Loucy (cell line): ENCODE data around the gene MICALL1.

ENCODE experiments used
- H2AFZ ChIP-seq: fragments of 200-600 bp; sonication (generic); 2 replicates; pipeline ENCODE4 v1.6.0; 2016; ENCODE audit warnings: antibody characterized with exemption, mild to moderate bottlenecking, low read length, moderate library complexity
- H3F3A ChIP-seq: fragments of 200-600 bp; 2 replicates; pipeline ENCODE4 v1.6.0; 2016; ENCODE audit warnings: antibody characterized with exemption, low read depth, mild to moderate bottlenecking
- H3K27me3 ChIP-seq: fragments of 200-600 bp; sonication (generic); 2 replicates; pipeline ENCODE4 v1.6.1; 2014; ENCODE audit warnings: low read length, mild to moderate bottlenecking; ENCODE audit not compliant: insufficient read depth, poor library complexity, severe bottlenecking
- H3K36me3 ChIP-seq: fragments of 200-600 bp; sonication (generic); 2 replicates; pipeline ENCODE4 v1.6.1; 2016; ENCODE audit warnings: low read length; ENCODE audit not compliant: insufficient read depth
- H3K4me1 ChIP-seq: fragments of 200-600 bp; sonication (generic); 2 replicates; pipeline ENCODE4 v1.5.1; 2014; ENCODE audit warnings: low read length, mild to moderate bottlenecking; ENCODE audit not compliant: insufficient read depth, poor library complexity, severe bottlenecking
- H3K4me2 ChIP-seq: fragments of 200-600 bp; sonication (generic); 2 replicates; pipeline ENCODE4 v1.6.0; 2014; ENCODE audit warnings: antibody characterized with exemption, low read length, low read depth, mild to moderate bottlenecking; ENCODE audit not compliant: poor library complexity, severe bottlenecking
- H3K4me3 ChIP-seq: fragments of 200-600 bp; sonication (generic); 2 replicates; pipeline ENCODE4 v1.5.1; 2014; ENCODE audit warnings: low read length, mild to moderate bottlenecking, mixed read lengths; ENCODE audit not compliant: poor library complexity, severe bottlenecking
- H3K79me2 ChIP-seq: fragments of 200-600 bp; sonication (generic); 2 replicates; pipeline ENCODE4 v1.6.1; 2014; ENCODE audit warnings: low read length; ENCODE audit not compliant: insufficient read depth
- H3K9ac ChIP-seq: fragments of 200-600 bp; sonication (generic); 2 replicates; pipeline ENCODE4 v1.6.0; 2014; ENCODE audit warnings: mild to moderate bottlenecking, low read depth, low read length, moderate library complexity; ENCODE audit not compliant: poor library complexity, severe bottlenecking
- H3K9me2 ChIP-seq: fragments of 200-600 bp; sonication (generic); replicated peaks from 2 replicates; pipeline ENCODE4 v1.6.1; 2016; ENCODE audit warnings: low read depth, low read length, mixed read lengths
- H3K9me3 ChIP-seq: fragments of 200-600 bp; sonication (generic); 2 replicates; pipeline ENCODE4 v1.6.1; 2014; ENCODE audit warnings: mild to moderate bottlenecking, antibody characterized with exemption, low read length, low read depth; ENCODE audit not compliant: insufficient read depth
- H4K20me1 ChIP-seq: fragments of 200-600 bp; sonication (generic); 2 replicates; pipeline ENCODE4 v1.6.0; 2014; ENCODE audit warnings: antibody characterized with exemption, low read length, mild to moderate bottlenecking; ENCODE audit not compliant: insufficient read depth, poor library complexity, severe bottlenecking
- CTCF ChIP-seq: fragments of 200-600 bp; sonication (generic); conservative IDR thresholded peaks from 2 replicates; pipeline ENCODE4 v1.5.1; 2014; ENCODE audit warnings: mild to moderate bottlenecking, antibody characterized with exemption, low read length
- EZH2phosphoT487 ChIP-seq: fragments of 200-600 bp; IDR thresholded peaks from 2 replicates; pipeline ENCODE4 v1.6.1; 2018; ENCODE audit warnings: antibody characterized with exemption, mild to moderate bottlenecking, moderate library complexity, borderline replicate concordance

MICALL1 gene

DNA sequence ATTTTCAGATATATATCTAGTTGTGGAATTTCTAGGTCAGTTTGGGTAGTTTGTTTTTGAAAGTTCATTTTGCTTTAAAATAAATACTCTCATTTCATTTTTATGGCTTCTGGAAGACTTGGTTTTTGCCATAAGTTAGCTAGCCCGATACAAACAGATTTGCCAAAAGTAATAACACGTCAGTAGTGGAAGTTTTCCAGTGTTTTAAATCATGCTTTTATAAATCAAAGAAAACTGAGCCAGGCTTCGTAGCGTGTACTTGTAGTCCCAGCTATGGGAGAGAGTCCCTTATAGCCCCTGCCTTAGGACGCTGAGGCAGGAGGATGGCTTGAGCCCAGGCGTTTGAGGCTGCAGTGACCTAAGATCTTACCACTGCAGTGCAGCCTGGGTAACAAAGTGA, 21.7 kb upstream of the MICALL1 start:
- Histone ChIP-seq H3K79me2 (peaks cover 8% of the 10 kb centered on the region; the same call in 1 of the 2 replicates), H3K4me3 (no peak overlapping the region), H3K9me3 (no peaks in the 10 kb centered on the region), H2AFZ (no peak overlapping the region), H3F3A (no peaks in the 10 kb centered on the region), H3K9ac (no peak overlapping the region), H3K4me1 (peaks cover 3% of the 10 kb centered on the region), H3K36me3 (peaks cover 61% of the 10 kb centered on the region; the same call in 1 of the 2 replicates), H3K9me2 (no peaks in the 10 kb centered on the region), H3K4me2 (no peak overlapping the region), H4K20me1 (peaks cover 10% of the 10 kb centered on the region), H3K27me3 (no peaks in the 10 kb centered on the region)
- TF ChIP-seq EZH2phosphoT487 (no peak), CTCF (no peak)

DNA sequence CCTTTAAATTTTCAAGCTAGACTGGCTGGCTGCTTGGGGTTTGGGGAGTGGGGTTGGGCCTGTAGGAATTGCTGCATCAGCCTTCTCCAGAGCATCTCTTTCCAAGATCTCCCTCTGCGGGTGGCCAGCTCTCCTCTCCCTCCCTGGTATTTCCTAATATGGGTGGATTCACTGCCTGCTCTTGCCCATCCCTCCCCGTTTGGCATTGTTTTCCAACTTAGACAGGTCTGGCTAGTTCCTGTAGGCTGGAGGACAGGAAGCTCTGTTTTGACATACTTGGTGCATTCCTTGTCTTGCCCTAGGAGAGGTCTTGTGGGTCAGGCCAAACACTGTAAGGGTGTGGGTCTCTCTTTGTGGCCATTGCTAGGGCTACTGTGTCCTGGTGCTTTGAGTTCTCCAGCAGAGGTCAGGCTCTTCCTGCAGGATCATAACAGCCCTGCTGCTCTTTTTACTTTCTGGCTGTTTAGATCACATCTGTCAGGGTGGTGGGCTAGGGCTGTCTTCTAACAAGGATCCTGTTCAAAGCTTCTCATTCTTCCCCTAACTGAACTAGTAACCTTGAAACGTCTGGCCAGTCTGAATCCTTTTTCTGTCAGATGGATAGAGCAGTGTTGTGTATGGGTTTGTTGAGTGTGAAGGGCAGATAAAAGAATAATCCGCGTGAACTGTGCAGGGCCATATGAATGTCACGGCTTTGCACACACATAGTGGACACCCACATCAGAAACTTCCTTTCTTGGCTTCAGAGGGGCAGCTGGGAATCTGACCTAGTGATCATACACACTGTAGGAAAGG, 18.3 kb upstream of the MICALL1 start:
- H3K79me2 ChIP-seq = peaks cover 8% of the 10 kb centered on the region; the same call in 1 of the 2 replicates
- H3K4me1 ChIP-seq = peaks cover 3% of the 10 kb centered on the region
- no peak overlapping the region for H3K9ac ChIP-seq
- H3K4me3 ChIP-seq = no peak overlapping the region
- no peaks in the 10 kb centered on the region for H3K9me2 ChIP-seq
- TF ChIP-seq CTCF = peak; percentile 37
- TF ChIP-seq EZH2phosphoT487 = no peak
- no peaks in the 10 kb centered on the region for H3F3A ChIP-seq
- no peaks in the 10 kb centered on the region for H3K9me3 ChIP-seq
- H3K36me3 ChIP-seq = peaks cover 54% of the 10 kb centered on the region; the same call in 1 of the 2 replicates
- H2AFZ ChIP-seq = no peak overlapping the region
- no peak overlapping the region for H3K4me2 ChIP-seq
- H3K27me3 ChIP-seq = no peaks in the 10 kb centered on the region
- H4K20me1 ChIP-seq = peaks cover 8% of the 10 kb centered on the region

DNA sequence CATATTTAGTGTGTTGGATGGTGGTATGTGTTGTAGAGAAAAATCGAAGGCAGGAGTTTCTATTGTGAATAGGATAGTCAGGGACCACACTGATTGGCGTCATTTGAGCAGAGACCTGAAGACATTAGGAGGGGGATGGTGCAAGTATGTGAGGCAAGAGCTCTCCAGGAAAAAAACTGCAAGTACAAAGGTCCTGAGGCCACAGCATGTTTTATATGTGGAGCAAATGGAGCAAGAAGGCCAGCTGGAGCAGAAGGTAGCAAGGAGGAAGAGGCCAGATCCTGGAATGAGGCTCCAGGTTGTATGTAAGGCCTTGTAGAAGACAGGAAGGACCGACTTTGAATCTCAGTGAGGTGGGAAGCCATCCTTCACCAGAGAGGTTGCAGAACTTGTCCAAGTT, 14.2 kb upstream of the MICALL1 start:
- no peak overlapping the region for H3K4me3 ChIP-seq
- no peaks in the 10 kb centered on the region for H3K27me3 ChIP-seq
- peaks cover 45% of the 10 kb centered on the region; the same call in 1 of the 2 replicates for H3K36me3 ChIP-seq
- H3F3A ChIP-seq = no peaks in the 10 kb centered on the region
- H2AFZ ChIP-seq = no peak overlapping the region
- TF ChIP-seq CTCF = no peak
- TF ChIP-seq EZH2phosphoT487 = no peak
- no peaks in the 10 kb centered on the region for H3K9me3 ChIP-seq
- no peaks in the 10 kb centered on the region for H3K9me2 ChIP-seq
- H3K9ac ChIP-seq = no peak overlapping the region
- no peaks in the 10 kb centered on the region for H4K20me1 ChIP-seq
- no peak overlapping the region for H3K4me2 ChIP-seq
- no peaks in the 10 kb centered on the region for H3K79me2 ChIP-seq
- H3K4me1 ChIP-seq = peaks cover 9% of the 10 kb centered on the region
